OCI-LY1 (cell line): ENCODE data around the gene SSC4D.
"Not testable (repeated sequence)": the region's sequence is repeated elsewhere in the genome, so short reads cannot be mapped to it uniquely, and the experiment has no call there.

Experiments used
- H2AFZ ChIP-seq: fragments of 200-600 bp; sonication (generic), shearing (Covaris generic); 2 replicates; pipeline ENCODE4 v1.6.0; 2014; ENCODE audit warnings: antibody characterized with exemption, mild to moderate bottlenecking, low read length
- H3F3A ChIP-seq: fragments of 200-600 bp; sonication (generic), shearing (Covaris generic); 2 replicates; pipeline ENCODE4 v1.6.0; 2014; ENCODE audit warnings: mild to moderate bottlenecking, antibody characterized with exemption, low read length, moderate library complexity; ENCODE audit not compliant: insufficient read depth
- H3K27ac ChIP-seq: fragments of 200-600 bp; sonication (generic); 2 replicates; pipeline ENCODE4 v1.5.1; 2014; ENCODE audit warnings: low read length, mixed run types, mild to moderate bottlenecking, low read depth; ENCODE audit not compliant: poor library complexity, severe bottlenecking
- H3K27me3 ChIP-seq: fragments of 200-600 bp; sonication (generic); 2 replicates; pipeline ENCODE4 v1.6.0; 2014; ENCODE audit warnings: antibody characterized with exemption, mild to moderate bottlenecking, low read length, moderate library complexity; ENCODE audit not compliant: insufficient read depth
- H3K36me3 ChIP-seq: fragments of 200-600 bp; sonication (generic); 2 replicates; pipeline ENCODE4 v1.6.1; 2014; ENCODE audit warnings: mild to moderate bottlenecking, antibody characterized with exemption, low read length, moderate library complexity, mixed read lengths; ENCODE audit not compliant: insufficient read depth
- H3K4me1 ChIP-seq: fragments of 200-600 bp; sonication (generic); 2 replicates; pipeline ENCODE4 v1.5.1; 2014; ENCODE audit warnings: mild to moderate bottlenecking, low read length, moderate library complexity; ENCODE audit not compliant: insufficient read depth, severe bottlenecking
- H3K4me2 ChIP-seq: fragments of 200-600 bp; sonication (generic), shearing (Covaris generic); 2 replicates; pipeline ENCODE4 v1.6.1; 2014; ENCODE audit warnings: low read length
- H3K4me3 ChIP-seq: fragments of 200-600 bp; sonication (generic); 2 replicates; pipeline ENCODE4 v1.5.1; 2014; ENCODE audit warnings: low read length, low read depth, mild to moderate bottlenecking, mixed read lengths; ENCODE audit not compliant: poor library complexity, severe bottlenecking
- H3K79me2 ChIP-seq: fragments of 200-600 bp; shearing (Covaris generic); 2 replicates; pipeline ENCODE4 v1.6.1; 2016; ENCODE audit warnings: mixed run types, low read length, mixed read lengths; ENCODE audit not compliant: insufficient read depth
- H3K9ac ChIP-seq: fragments of 200-600 bp; sonication (generic), shearing (Covaris generic); 2 replicates; pipeline ENCODE4 v1.6.1; 2014; ENCODE audit warnings: mild to moderate bottlenecking, low read length, mixed read lengths
- H3K9me2 ChIP-seq: fragments of 200-600 bp; sonication (generic), shearing (Covaris generic); 2 replicates; pipeline ENCODE4 v1.6.1; 2014; ENCODE audit warnings: low read depth, mild to moderate bottlenecking, low read length, mixed read lengths
- H3K9me3 ChIP-seq: fragments of 200-600 bp; shearing (Covaris generic); 2 replicates; pipeline ENCODE4 v1.6.1; 2014; ENCODE audit warnings: low read length, mixed read lengths
- H4K20me1 ChIP-seq: fragments of 200-600 bp; sonication (generic), shearing (Covaris generic); 2 replicates; pipeline ENCODE4 v1.6.0; 2016; ENCODE audit warnings: mild to moderate bottlenecking, low read length; ENCODE audit not compliant: insufficient read depth
- EZH2 ChIP-seq: fragments of 200-600 bp; sonication (generic), shearing (Covaris generic); IDR thresholded peaks from 2 replicates; pipeline ENCODE4 v1.8.0; 2017; ENCODE audit warnings: borderline replicate concordance, mixed run types, mild to moderate bottlenecking, antibody characterized with exemption, low read length, moderate library complexity, mixed read lengths
- TF ChIP-seq, protein P1 (sequence below): fragments of 200-600 bp; sonication (generic), shearing (Covaris generic); IDR thresholded peaks from 2 replicates; pipeline ENCODE4 v1.5.1; 2017; ENCODE audit warnings: mild to moderate bottlenecking, antibody characterized with exemption, low read length, moderate library complexity, mixed read lengths

The SSC4D gene

DNA sequence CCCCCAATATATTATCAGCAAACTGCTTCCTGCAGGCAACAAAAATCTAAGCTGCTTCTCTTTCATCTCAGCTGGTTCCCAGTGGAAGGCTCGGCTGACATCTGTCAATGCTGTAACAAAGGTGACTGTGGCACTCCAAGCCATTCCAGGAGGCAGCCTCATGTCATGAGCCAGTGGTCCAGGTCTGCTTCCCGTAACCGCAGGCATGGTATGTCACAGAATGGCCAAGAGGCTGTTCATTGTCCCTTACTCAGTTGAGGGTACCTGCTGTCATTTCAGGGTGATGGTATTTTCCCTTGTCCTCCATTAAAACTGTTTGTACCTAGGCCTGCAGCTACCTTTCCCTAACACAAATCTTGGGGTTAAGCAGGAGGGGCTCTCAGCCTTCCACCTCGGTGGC is 30.9 kb upstream of the SSC4D start:
- not testable (repeated sequence) for H3F3A ChIP-seq, H3K9ac ChIP-seq, H4K20me1 ChIP-seq, H3K4me3 ChIP-seq, H3K9me3 ChIP-seq, H3K79me2 ChIP-seq, H3K36me3 ChIP-seq, H3K4me2 ChIP-seq, H3K27me3 ChIP-seq, H2AFZ ChIP-seq, H3K9me2 ChIP-seq, H3K27ac ChIP-seq
- peaks cover 12% of the 10 kb centered on the region for H3K4me1 ChIP-seq

GRCh38 chr7:76439120-76439888 is 29.8 kb upstream of the SSC4D start:
- H3K36me3 ChIP-seq, H3K27ac ChIP-seq, H3K4me1 ChIP-seq, H4K20me1 ChIP-seq, H3K9me2 ChIP-seq, H3K9ac ChIP-seq, H3F3A ChIP-seq, H3K27me3 ChIP-seq, H3K4me3 ChIP-seq, H3K9me3 ChIP-seq, H2AFZ ChIP-seq, H3K4me2 ChIP-seq, H3K79me2 ChIP-seq: not testable (repeated sequence)

- not testable (repeated sequence) for H3K9ac ChIP-seq, H3K79me2 ChIP-seq, H3K4me3 ChIP-seq, H3K27ac ChIP-seq, H3K9me3 ChIP-seq, H3K4me1 ChIP-seq, H3K9me2 ChIP-seq, H2AFZ ChIP-seq, H3K27me3 ChIP-seq, H4K20me1 ChIP-seq, H3K36me3 ChIP-seq, H3K4me2 ChIP-seq, H3F3A ChIP-seq
- TF ChIP-seq, protein P1, sequence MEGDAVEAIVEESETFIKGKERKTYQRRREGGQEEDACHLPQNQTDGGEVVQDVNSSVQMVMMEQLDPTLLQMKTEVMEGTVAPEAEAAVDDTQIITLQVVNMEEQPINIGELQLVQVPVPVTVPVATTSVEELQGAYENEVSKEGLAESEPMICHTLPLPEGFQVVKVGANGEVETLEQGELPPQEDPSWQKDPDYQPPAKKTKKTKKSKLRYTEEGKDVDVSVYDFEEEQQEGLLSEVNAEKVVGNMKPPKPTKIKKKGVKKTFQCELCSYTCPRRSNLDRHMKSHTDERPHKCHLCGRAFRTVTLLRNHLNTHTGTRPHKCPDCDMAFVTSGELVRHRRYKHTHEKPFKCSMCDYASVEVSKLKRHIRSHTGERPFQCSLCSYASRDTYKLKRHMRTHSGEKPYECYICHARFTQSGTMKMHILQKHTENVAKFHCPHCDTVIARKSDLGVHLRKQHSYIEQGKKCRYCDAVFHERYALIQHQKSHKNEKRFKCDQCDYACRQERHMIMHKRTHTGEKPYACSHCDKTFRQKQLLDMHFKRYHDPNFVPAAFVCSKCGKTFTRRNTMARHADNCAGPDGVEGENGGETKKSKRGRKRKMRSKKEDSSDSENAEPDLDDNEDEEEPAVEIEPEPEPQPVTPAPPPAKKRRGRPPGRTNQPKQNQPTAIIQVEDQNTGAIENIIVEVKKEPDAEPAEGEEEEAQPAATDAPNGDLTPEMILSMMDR = peak; percentile 56
Measured at GRCh38 chr7:76437873-76438272, 28.4 kb upstream of the SSC4D start.

- H2AFZ ChIP-seq = no peak overlapping the region
- H3K9me3 ChIP-seq = no peaks in the 10 kb centered on the region
- no peaks in the 10 kb centered on the region; the same call in 1 of the 2 replicates for H3K27me3 ChIP-seq
- H3K4me2 ChIP-seq = no peak overlapping the region
- H3K79me2 ChIP-seq = no peaks in the 10 kb centered on the region
- no peaks in the 10 kb centered on the region for H3K4me1 ChIP-seq
- no peaks in the 10 kb centered on the region for H3F3A ChIP-seq
- H3K9ac ChIP-seq = no peak overlapping the region
- no peaks in the 10 kb centered on the region for H3K9me2 ChIP-seq
- no peaks in the 10 kb centered on the region for H4K20me1 ChIP-seq
- no peaks in the 10 kb centered on the region for H3K36me3 ChIP-seq
- no peak overlapping the region for H3K4me3 ChIP-seq
- no peak overlapping the region for H3K27ac ChIP-seq
- TF ChIP-seq, protein P1 = no peak
- TF ChIP-seq EZH2 = no peak
Measured at GRCh38 chr7:76430836-76431235, 21.3 kb upstream of the SSC4D start.
